Inflammatory macrophage (primary cell): ENCODE data around the gene SPG21.

Source experiments
- DNase-seq, 2 donors: peaks; one replicate each; pipeline ENCODE4 v3.0.0-alpha.2; 2020 to 2022

The SPG21 gene

DNA sequence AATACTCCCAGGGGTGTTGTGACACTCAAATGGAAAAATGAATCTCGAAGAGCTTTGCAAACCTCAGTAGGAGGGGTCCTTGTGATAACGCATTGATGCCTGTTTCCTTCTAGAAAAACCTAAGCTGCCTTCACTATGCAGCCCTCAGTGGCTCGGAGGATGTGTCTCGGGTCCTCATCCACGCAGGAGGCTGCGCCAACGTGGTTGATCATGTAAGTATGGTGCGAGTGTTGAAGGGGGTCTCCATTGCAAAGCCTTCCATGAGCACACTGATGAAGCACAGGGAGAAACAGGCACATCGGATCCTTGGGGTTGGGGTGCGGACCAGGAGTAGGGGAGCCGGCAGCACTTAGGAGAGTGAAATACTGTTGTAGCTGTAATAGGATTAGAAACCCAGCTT lies 55.7 kb downstream of the SPG21 start:
- DNase-seq: no peak

GRCh38 chr15:64931381-64931780 lies 58.3 kb downstream of the SPG21 start:
- no peak for DNase-seq

DNA sequence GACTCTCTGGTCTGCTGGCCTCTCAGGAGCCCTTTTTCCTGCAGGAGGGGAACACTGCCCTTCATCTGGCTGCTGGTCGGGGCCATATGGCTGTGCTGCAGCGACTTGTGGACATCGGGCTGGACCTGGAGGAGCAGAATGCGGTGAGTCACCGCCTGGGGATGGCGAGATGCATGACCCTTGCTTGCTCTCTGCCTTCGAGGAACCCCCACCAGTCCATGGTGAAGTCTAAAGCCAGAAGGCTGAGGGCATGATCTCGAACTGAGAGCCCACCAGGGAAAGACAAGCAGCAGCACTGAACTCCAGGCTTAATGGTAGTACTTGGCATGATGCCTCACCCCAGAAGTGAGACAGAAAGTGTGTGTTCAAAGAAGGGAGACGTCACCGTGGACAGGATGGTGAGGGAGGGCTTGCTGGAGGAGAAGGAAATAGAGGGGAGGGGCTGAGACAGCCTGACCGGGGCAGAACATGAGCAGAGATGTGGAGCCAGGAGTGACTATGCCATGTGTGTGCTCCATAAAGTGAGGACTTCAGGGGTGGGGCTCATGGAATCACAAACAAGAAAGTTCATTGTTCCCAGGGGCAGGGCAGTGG lies 58.8 kb downstream of the SPG21 start:
- no peak for DNase-seq

DNA sequence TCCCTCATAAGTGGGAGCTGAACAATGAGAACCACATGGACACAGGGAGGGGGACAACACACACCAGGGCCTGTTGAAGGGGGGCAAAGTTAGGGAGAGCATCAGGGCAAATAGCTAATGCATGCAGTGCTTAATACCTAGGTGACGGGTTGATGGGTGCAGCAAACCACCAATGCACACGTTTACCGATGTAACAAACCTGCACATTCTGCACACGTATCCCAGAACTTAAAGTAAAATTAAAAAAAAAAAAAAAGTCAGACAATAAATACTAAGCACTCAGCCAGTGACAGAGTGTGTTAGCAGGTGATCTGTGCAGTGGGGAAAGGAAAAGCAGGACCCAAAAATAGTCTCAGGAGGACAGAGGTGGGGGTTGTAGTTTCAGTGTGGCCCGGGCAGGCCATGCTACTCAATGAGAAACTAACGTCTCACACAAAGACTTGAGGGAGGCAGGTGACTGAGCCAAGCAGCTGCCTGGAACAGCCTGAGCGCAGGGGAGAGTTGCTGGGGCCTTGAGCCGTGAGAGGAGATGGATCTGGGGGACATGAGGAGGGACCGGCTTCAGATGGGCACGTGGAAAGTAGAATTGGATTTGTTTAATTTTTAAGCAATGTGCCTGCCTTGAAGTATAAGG lies 59.6 kb downstream of the SPG21 start:
- DNase-seq: no peak

- no peak for DNase-seq
These were observed 61.0 kb downstream of the SPG21 start for GRCh38 chr15:64928626-64929220.

DNA sequence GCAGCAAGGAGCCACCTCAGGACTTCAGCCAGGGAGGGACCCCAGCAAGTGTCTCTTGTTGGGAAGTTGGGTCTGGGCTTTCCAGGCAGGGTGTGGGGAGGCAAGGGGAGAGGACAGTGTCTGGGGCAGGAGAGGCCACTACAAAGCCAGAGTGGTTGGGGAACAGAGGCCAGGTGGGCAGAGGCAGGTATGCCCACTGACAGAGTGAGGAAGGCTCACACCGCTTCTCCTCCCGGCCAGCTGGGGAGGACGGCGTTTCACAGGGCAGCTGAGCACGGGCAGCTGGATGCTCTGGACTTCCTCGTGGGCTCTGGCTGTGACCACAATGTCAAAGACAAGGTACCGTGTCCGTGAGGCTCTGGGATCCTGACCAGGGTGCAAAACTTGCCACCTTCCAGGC lies 63.1 kb downstream of the SPG21 start:
- no peak for DNase-seq

DNA sequence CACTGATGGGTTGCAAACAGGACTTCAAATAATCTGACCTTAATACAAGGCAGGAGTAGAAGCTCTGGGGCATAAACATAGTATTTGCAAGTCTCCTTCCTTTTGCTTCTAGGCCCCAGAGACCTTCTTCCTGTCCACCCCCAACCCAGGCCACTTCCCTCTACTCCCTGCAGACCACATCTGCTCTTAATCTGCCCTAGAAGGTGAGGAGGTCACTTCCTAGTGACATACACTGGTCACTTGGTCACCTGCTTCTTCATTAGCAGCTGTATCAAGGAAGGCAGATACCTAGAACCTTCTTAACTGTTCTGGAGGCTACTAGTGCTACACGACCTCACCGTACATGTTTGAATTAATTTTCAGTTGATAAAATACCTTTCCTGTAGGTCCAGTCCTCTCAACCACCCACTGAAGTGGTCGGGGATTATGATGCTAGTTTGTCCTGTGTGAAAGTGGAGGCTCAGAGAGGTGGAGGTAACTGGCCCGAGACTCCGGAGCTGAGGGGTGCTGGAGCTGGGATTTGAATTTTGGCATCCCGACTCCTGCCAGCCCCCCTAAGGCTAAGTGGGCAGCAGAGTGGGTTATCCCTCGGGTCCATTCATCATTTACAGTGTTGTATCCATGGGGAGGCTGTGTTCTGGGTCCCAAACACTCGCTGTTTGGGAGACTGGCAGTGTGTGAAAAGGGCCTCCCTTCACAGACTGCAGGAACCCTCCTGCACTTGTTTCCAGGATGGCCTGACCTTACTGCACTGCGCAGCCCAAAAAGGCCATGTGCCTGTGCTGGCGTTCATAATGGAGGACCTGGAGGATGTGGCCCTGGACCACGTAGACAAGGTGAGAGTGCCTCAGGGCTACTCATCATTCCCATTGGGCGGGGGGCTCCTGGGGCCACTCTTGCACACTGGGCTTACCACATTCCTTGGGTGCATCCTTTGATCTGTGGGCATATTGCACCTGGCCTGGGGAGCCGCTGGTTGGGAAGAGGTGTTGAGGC lies 64.1 kb downstream of the SPG21 start:
- peak in 1 of 2 donors; percentile 19 for DNase-seq

- no peak for DNase-seq
These were observed 66.2 kb downstream of the SPG21 start for GRCh38 chr15:64923546-64923945.

GRCh38 chr15:64921711-64922110 lies 68.0 kb downstream of the SPG21 start:
- DNase-seq: no peak

- no peak for DNase-seq
These were observed 70.0 kb downstream of the SPG21 start for GRCh38 chr15:64919721-64920120.

GRCh38 chr15:64917211-64917610 lies 72.5 kb downstream of the SPG21 start:
- DNase-seq: no peak

DNA sequence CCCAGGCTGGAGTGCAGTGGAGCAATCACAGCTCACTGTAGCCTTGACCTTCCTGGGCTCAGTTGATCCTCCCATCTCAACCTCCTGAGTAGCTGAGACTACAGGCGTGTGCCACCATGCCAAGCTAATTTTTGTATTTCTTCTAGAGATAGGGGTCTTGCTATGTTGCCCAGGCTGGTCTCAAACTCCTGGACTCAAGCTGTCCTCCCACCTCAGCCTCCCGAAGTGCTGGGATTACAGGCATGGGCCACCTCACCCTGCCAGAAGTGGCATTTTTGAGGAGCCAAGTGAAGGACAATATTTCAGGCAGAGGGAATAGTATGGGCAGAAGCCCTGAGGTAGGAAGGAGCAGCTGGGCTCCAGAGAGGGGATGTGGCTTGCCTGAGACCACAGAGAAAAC lies 73.3 kb downstream of the SPG21 start:
- DNase-seq: no peak

DNA sequence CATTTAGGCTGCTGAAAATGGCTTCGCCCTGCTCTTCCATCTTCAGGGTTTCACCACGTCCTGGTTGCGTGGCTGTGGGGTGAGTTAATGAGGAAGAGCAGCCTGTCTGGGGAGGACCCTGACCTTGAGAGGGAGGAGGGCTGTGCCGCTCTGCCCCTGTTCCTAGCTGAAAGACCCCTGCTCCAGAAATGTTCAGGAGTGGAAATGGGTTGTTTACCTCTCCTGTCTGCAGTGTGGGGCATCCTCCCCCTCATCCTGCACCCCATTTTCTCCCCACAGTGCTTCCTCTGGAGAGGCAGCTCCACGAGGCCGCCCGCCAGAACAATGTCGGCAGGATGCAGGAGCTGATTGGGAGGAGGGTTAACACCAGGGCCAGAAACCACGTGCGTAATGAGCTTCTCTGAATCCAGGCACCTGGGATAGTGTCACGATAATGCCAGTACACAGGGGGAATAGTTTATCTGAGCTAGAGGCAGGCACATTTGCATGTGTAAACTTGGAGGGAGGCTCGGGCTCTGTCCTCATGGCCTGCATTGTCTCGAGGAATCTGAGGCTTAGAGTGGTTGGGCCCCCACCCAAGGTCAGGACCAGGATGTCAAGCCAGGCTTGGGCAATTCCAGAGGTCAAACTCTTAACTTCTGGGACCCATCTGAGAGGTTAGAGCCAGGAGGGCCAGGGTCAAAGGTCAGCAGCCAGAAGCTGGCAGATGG lies 74.0 kb downstream of the SPG21 start:
- no peak for DNase-seq
